Astrocyte (in vitro differentiated cells and primary cell): ENCODE data around the gene SH3BGRL2. TPM values are rescaled to one million over a fixed set of nuclear protein-coding genes. Genes with fewer than 3 reads are reported as not detected.

Experiments
- DNase-seq: peaks from one replicate; pipeline ENCODE4 v3.0.0-alpha.2; 2010; ENCODE audit warnings: low read depth
- FAIRE-seq: peaks from 2 replicates; lab custom pipeline; 2011; peaks lifted over from hg19 to GRCh38; lab: Jason Lieb, UNC
- H2AFZ ChIP-seq: 2 replicates; pipeline ENCODE4 v1.6.0; 2012; ENCODE audit warnings: low read depth, low read length, inconsistent platforms
- H3K27ac ChIP-seq: 2 replicates; pipeline ENCODE4 v1.5.1; 2011; ENCODE audit warnings: low read depth, low read length, inconsistent platforms
- H3K27me3 ChIP-seq: 2 replicates; pipeline ENCODE4 v1.6.0; 2011; ENCODE audit warnings: low read length, inconsistent platforms; ENCODE audit not compliant: insufficient read depth
- H3K36me3 ChIP-seq: 2 replicates; pipeline ENCODE4 v1.5.1; 2011; ENCODE audit warnings: low read length, inconsistent platforms; ENCODE audit not compliant: insufficient read depth
- H3K4me1 ChIP-seq: 2 replicates; pipeline ENCODE4 v1.5.1; 2011; ENCODE audit warnings: low read length, inconsistent platforms; ENCODE audit not compliant: insufficient read depth
- H3K4me2 ChIP-seq: 2 replicates; pipeline ENCODE4 v1.6.0; 2012; ENCODE audit warnings: low read length, inconsistent platforms
- H3K4me3 ChIP-seq: 2 replicates; pipeline ENCODE4 v1.5.1; 2011; ENCODE audit warnings: low read depth, mild to moderate bottlenecking, low read length, inconsistent platforms; ENCODE audit not compliant: insufficient read depth
- H3K79me2 ChIP-seq: 2 replicates; pipeline ENCODE4 v1.6.0; 2012; ENCODE audit warnings: mild to moderate bottlenecking, low read length, inconsistent platforms; ENCODE audit not compliant: insufficient read depth
- H3K9ac ChIP-seq: 2 replicates; pipeline ENCODE4 v1.6.0; 2012; ENCODE audit warnings: mild to moderate bottlenecking, low read length, inconsistent platforms
- H3K9me3 ChIP-seq: 2 replicates; pipeline ENCODE4 v1.5.1; 2012; ENCODE audit warnings: low read depth, mild to moderate bottlenecking, low read length, inconsistent platforms; ENCODE audit not compliant: insufficient read depth
- H4K20me1 ChIP-seq: 2 replicates; pipeline ENCODE4 v1.6.0; 2012; ENCODE audit warnings: low read length, inconsistent platforms; ENCODE audit not compliant: insufficient read depth
- H3K27ac Mint-ChIP-seq: one replicate; pipeline ENCODE4 v1.8.0; 2021; ENCODE audit warnings: mild to moderate bottlenecking, mixed read lengths; ENCODE audit not compliant: unreplicated experiment
- H3K27me3 Mint-ChIP-seq: one replicate; pipeline ENCODE4 v1.8.0; 2021; ENCODE audit warnings: low read depth, mixed read lengths; ENCODE audit not compliant: unreplicated experiment
- H3K36me3 Mint-ChIP-seq: one replicate; pipeline ENCODE4 v1.8.0; 2021; ENCODE audit warnings: low read depth, mixed read lengths; ENCODE audit not compliant: unreplicated experiment
- H3K4me1 Mint-ChIP-seq: one replicate; pipeline ENCODE4 v1.8.0; 2021; ENCODE audit warnings: low read depth, mixed read lengths; ENCODE audit not compliant: unreplicated experiment
- H3K4me3 Mint-ChIP-seq: one replicate; pipeline ENCODE4 v1.8.0; 2021; ENCODE audit warnings: mild to moderate bottlenecking, moderate library complexity, mixed read lengths; ENCODE audit not compliant: unreplicated experiment
- H3K9me3 Mint-ChIP-seq: one replicate; pipeline ENCODE4 v1.8.0; 2021; ENCODE audit warnings: mild to moderate bottlenecking, mixed read lengths; ENCODE audit not compliant: unreplicated experiment
- CTCF ChIP-seq: IDR thresholded peaks from 2 replicates; pipeline ENCODE4 v1.5.1; 2011; ENCODE audit warnings: low read depth, mild to moderate bottlenecking, inconsistent platforms, low read length, moderate library complexity; ENCODE audit not compliant: insufficient read depth
- EZH2 ChIP-seq: IDR thresholded peaks from 2 replicates; pipeline ENCODE4 v1.6.1; 2012; ENCODE audit warnings: mild to moderate bottlenecking, low read length, inconsistent platforms; ENCODE audit not compliant: insufficient read depth
- total RNA-seq: library from RNA; stranded (reverse); gene quantifications from 2 replicates; pipeline ENCODE4 v1.2.1, GENCODE V29; 2021

Gene SH3BGRL2
- total RNA-seq, 1 donor from 2014 or later, result 15.9 TPM

GRCh38 chr6:79631693-79632172, 604 bp downstream of the SH3BGRL2 start:
- H4K20me1 ChIP-seq, result no peaks in the 10 kb centered on the region
- no peaks in the 10 kb centered on the region for H3K36me3 ChIP-seq
- DNase-seq, result no peak
- peak overlapping the region; percentile 92 for H3K4me2 ChIP-seq
- H3K27me3 Mint-ChIP-seq, result peaks cover 7% of the 10 kb centered on the region
- H3K79me2 ChIP-seq, result no peaks in the 10 kb centered on the region
- H3K9me3 ChIP-seq, result no peaks in the 10 kb centered on the region
- H3K9me3 Mint-ChIP-seq, result no peaks in the 10 kb centered on the region
- H2AFZ ChIP-seq, result peak overlapping the region; percentile 82
- no peaks in the 10 kb centered on the region for H3K27me3 ChIP-seq
- H3K4me1 ChIP-seq, result peaks cover 14% of the 10 kb centered on the region
- no peak for TF ChIP-seq CTCF
- peak; percentile 35 for TF ChIP-seq EZH2
- peak overlapping the region; percentile 77 for H3K9ac ChIP-seq
- H3K36me3 Mint-ChIP-seq, result no peaks in the 10 kb centered on the region
- no peak for FAIRE-seq
- peak overlapping the region; percentile 13 for H3K27ac Mint-ChIP-seq
- peak overlapping the region; percentile 96 for H3K4me3 Mint-ChIP-seq
- peak overlapping the region; percentile 70 for H3K4me3 ChIP-seq
- peaks cover 10% of the 10 kb centered on the region for H3K4me1 Mint-ChIP-seq
- H3K27ac ChIP-seq, result no peak overlapping the region

DNA sequence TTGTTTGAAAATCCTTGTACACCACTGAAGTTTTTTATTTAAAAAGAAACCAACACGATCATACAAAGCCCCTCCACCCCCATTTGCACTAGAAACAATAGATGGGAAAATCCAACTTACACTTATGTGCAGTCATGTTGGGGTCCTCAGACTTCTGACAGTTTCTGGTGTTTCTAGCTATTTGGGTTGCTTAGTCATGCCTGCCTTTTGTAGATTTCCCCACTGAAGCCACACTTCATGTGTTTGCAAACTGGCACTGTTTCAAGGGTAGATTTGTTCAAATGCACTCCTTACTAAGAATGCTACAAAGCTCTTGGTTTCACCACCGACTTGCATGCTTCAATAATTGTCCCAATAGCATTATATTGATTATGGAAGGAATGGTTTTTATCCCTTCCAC, 1.5 kb downstream of the SH3BGRL2 start:
- DNase-seq (peak; percentile 41), FAIRE-seq (no peak)
- H4K20me1 ChIP-seq, result no peaks in the 10 kb centered on the region
- TF ChIP-seq EZH2, result no peak
- TF ChIP-seq CTCF, result no peak
- no peaks in the 10 kb centered on the region for H3K27me3 ChIP-seq
- H2AFZ ChIP-seq, result no peak overlapping the region
- peaks cover 14% of the 10 kb centered on the region for H3K4me1 ChIP-seq
- no peak overlapping the region for H3K27ac ChIP-seq
- no peak overlapping the region for H3K4me3 ChIP-seq
- Mint-ChIP-seq H3K27me3 (peaks cover 7% of the 10 kb centered on the region), H3K27ac (no peak overlapping the region), H3K4me1 (peaks cover 10% of the 10 kb centered on the region), H3K9me3 (no peaks in the 10 kb centered on the region), H3K36me3 (no peaks in the 10 kb centered on the region), H3K4me3 (peak overlapping the region; percentile 96)
- H3K4me2 ChIP-seq, result peak overlapping the region; percentile 18
- no peaks in the 10 kb centered on the region for H3K79me2 ChIP-seq
- no peaks in the 10 kb centered on the region for H3K9me3 ChIP-seq
- H3K36me3 ChIP-seq, result no peaks in the 10 kb centered on the region
- H3K9ac ChIP-seq, result no peak overlapping the region

- Histone ChIP-seq H3K27ac (no peak overlapping the region), H3K79me2 (no peaks in the 10 kb centered on the region), H3K9ac (no peak overlapping the region), H3K27me3 (no peaks in the 10 kb centered on the region), H3K4me1 (peaks cover 14% of the 10 kb centered on the region), H3K4me3 (no peak overlapping the region), H3K4me2 (peak overlapping the region; percentile 26), H3K36me3 (no peaks in the 10 kb centered on the region), H4K20me1 (no peaks in the 10 kb centered on the region), H2AFZ (no peak overlapping the region), H3K9me3 (no peaks in the 10 kb centered on the region)
- Mint-ChIP-seq H3K27ac (peak overlapping the region; percentile 20), H3K36me3 (no peaks in the 10 kb centered on the region), H3K4me1 (peaks cover 10% of the 10 kb centered on the region), H3K4me3 (peak overlapping the region; percentile 62), H3K9me3 (no peaks in the 10 kb centered on the region), H3K27me3 (peaks cover under 1% of the 10 kb centered on the region)
- TF ChIP-seq EZH2, result no peak
- no peak for TF ChIP-seq CTCF
- FAIRE-seq (no peak), DNase-seq (no peak)
Observed at GRCh38 chr6:79634491-79635231, 3.5 kb downstream of the SH3BGRL2 start.
